OCI-LY7 (cell line): Measurements from ENCODE around the gene TEX9.

ENCODE experiments used
- CTCF ChIP-seq: fragments of 200-600 bp; sonication (generic); conservative IDR thresholded peaks from 2 replicates; pipeline ENCODE4 v1.5.1; 2014; ENCODE audit warnings: mild to moderate bottlenecking, antibody characterized with exemption, low read length, moderate library complexity, mixed read lengths
- EZH2phosphoT487 ChIP-seq: fragments of 200-600 bp; sonication (generic); IDR thresholded peaks from 2 replicates; pipeline ENCODE4 v1.6.1; 2018; ENCODE audit warnings: low read depth, borderline replicate concordance, mild to moderate bottlenecking, mixed run types, antibody characterized with exemption, low read length, moderate library complexity, mixed read lengths

- no peak for TF ChIP-seq CTCF
- TF ChIP-seq EZH2phosphoT487, result no peak
Observed at GRCh38 chr15:56351957-56352506, 13.2 kb upstream of the TEX9 start.
